GM08714 (cell line): ENCODE results near the gene AQP6.
"Not testable (repeated sequence)": the region's sequence is repeated elsewhere in the genome, so short reads cannot be mapped to it uniquely, and the experiment has no call there.

ENCODE experiments used
- H3K4me3 ChIP-seq: fragments of 200-500 bp; sonication (Bioruptor generic); 2 replicates; pipeline ENCODE4 v1.5.1; 2014; ENCODE audit warnings: mild to moderate bottlenecking, low read length, inconsistent platforms
- ZNF274 ChIP-seq: IDR thresholded peaks from 2 replicates; pipeline ENCODE4 v1.6.1; 2012; ENCODE audit warnings: mild to moderate bottlenecking, low read depth, low read length

AQP6 gene

GRCh38 chr12:49978125-49978524 lies 5.4 kb downstream of the AQP6 start:
- no peak overlapping the region for H3K4me3 ChIP-seq
- no peak for TF ChIP-seq ZNF274

GRCh38 chr12:49979016-49979586 lies 6.4 kb downstream of the AQP6 start:
- no peak overlapping the region for H3K4me3 ChIP-seq
- TF ChIP-seq ZNF274, result no peak

- no peak overlapping the region for H3K4me3 ChIP-seq
- TF ChIP-seq ZNF274, result no peak
Observed at GRCh38 chr12:49979791-49980190, 7.0 kb downstream of the AQP6 start.

- no peak overlapping the region for H3K4me3 ChIP-seq
- no peak for TF ChIP-seq ZNF274
Observed at GRCh38 chr12:49980501-49981349, 8.0 kb downstream of the AQP6 start.

- no peak for TF ChIP-seq ZNF274
- H3K4me3 ChIP-seq, result no peak overlapping the region
Observed at GRCh38 chr12:49982246-49983087, 9.7 kb downstream of the AQP6 start.

- no peak for TF ChIP-seq ZNF274
- H3K4me3 ChIP-seq, result no peak overlapping the region
Observed at GRCh38 chr12:49983892-49984291, 11.1 kb downstream of the AQP6 start.

GRCh38 chr12:49984476-49985359 lies 12.0 kb downstream of the AQP6 start:
- H3K4me3 ChIP-seq, result no peak overlapping the region
- TF ChIP-seq ZNF274, result no peak

- no peak overlapping the region for H3K4me3 ChIP-seq
- no peak for TF ChIP-seq ZNF274
Observed at GRCh38 chr12:49985981-49986380, 13.2 kb downstream of the AQP6 start.

- H3K4me3 ChIP-seq, result not testable (repeated sequence)
Observed at GRCh38 chr12:49986476-49986875, 13.7 kb downstream of the AQP6 start.

- TF ChIP-seq ZNF274, result no peak
- no peak overlapping the region for H3K4me3 ChIP-seq
Observed at GRCh38 chr12:49987625-49988303, 15.0 kb downstream of the AQP6 start.

GRCh38 chr12:49989400-49989799 lies 16.7 kb downstream of the AQP6 start:
- not testable (repeated sequence) for H3K4me3 ChIP-seq

- TF ChIP-seq ZNF274, result no peak
- no peak overlapping the region for H3K4me3 ChIP-seq
Observed at GRCh38 chr12:49990273-49990672, 17.5 kb downstream of the AQP6 start.

GRCh38 chr12:49998453-49998852 lies 25.7 kb downstream of the AQP6 start:
- H3K4me3 ChIP-seq, result no peak overlapping the region
- no peak for TF ChIP-seq ZNF274
